Nucleus accumbens (tissue), 56 donors: ENCODE results near the gene CCDC144A.
"Not testable (repeated sequence)": the region's sequence is repeated elsewhere in the genome, so short reads cannot be mapped to it uniquely, and the experiment has no call there.

Experiments used
- DNase-seq, 56 donors: peaks; one replicate each; lab custom pipeline; 2025; lab: John Stamatoyannopoulos, UW

CCDC144A gene

GRCh38 chr17:16750515-16750914, 60.5 kb downstream of the CCDC144A start:
- DNase-seq = not testable (repeated sequence)

- DNase-seq = peak in 2 of 56 donors; percentile 2 to 10
These were observed 61.3 kb downstream of the CCDC144A start for GRCh38 chr17:16751224-16751923.

GRCh38 chr17:16751924-16752287, 61.9 kb downstream of the CCDC144A start:
- not testable (repeated sequence) for DNase-seq

DNA sequence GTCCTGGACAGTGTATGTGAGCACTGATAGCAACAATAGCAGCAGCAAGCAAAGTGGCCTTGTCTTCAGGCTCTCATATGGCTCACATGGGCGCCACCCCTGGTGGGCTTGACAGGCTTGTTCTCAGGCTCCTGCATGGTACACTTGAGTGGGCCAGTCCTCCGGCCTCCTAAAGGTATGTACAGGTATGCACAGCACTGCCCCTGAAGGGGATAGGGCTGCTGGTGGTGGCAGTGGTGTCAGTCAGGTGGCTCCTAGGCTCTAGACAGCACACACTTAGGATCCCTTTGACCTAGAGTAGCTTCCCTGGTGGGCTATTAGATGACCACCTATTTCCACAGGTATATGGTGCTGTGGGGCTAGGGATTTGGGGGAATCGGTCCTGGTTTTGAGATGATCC, 67.5 kb downstream of the CCDC144A start:
- not testable (repeated sequence) for DNase-seq

DNA sequence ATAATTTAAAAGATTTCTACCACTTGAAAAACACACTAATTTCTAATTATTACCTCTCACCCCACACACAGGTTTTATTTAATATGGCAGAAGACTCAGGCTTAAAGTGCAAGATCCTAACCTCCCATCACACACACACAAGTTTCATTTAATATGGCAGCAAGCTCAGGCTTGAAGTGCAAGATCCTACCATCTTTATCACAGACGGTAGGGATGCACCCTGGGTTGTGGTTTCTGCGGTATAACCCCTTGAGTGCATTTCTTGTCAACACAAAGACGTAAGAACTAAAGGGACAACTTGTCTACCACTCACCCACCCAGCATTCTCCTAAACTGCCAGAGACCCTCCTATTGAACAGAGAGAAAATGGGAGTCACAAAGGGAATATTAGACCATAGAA, 68.1 kb downstream of the CCDC144A start:
- not testable (repeated sequence) for DNase-seq

- not testable (repeated sequence) for DNase-seq
These were observed 78.5 kb downstream of the CCDC144A start for GRCh38 chr17:16768290-16769175.

DNA sequence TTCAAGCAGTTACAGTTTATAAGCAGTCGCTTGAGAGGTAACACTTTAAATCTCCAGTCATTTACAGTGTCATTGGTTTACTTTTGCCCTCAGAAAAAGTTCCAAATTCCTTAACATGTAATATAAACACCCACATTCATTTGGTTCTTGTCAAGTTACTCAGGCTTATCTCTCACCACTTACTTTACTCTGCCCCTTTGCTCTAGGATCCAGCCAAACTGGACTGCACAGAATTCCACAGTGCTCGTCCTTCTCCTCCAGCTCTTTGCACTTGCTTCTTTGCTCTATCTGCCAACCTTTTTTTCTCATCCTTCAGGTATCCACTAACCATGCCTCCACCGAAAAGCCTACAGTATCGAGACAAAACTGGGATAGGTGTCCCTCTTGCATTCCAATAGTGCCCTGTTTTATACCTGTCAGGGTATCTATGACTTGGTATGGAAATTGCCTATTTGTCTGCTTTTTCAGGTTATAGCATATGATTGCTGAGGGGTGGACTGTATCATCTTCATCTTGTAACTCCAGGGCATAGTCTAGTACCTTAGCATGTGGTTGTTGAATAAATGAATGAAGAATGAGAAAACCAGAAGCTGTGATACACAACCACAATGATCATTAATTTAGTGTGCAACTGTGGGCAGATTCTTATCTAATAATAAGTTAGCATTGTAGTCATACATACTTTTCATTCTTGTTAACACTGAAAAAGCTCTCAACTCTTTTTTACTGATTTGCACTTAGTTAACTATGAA, 82.5 kb downstream of the CCDC144A start:
- not testable (repeated sequence) for DNase-seq

DNA sequence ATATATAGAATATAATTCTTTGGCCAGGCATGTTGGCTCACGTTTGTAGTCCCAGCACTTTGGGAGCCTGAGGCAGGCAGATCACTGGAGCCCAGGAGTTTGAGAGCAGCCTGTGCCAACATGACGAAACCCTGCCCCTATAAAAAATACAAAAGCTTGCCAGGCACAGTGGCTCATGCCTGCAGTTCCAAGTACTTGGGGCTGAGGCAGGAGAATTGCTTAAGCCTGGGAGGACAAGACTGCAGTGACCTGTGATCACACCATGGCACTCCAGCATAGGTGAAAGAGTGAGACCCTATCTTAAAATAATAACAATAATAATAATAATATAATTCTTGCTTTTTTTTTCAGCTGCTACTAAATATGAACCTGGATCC, 83.1 kb downstream of the CCDC144A start:
- DNase-seq = not testable (repeated sequence)

- not testable (repeated sequence) for DNase-seq
These were observed 97.8 kb downstream of the CCDC144A start for GRCh38 chr17:16787851-16788250.

DNA sequence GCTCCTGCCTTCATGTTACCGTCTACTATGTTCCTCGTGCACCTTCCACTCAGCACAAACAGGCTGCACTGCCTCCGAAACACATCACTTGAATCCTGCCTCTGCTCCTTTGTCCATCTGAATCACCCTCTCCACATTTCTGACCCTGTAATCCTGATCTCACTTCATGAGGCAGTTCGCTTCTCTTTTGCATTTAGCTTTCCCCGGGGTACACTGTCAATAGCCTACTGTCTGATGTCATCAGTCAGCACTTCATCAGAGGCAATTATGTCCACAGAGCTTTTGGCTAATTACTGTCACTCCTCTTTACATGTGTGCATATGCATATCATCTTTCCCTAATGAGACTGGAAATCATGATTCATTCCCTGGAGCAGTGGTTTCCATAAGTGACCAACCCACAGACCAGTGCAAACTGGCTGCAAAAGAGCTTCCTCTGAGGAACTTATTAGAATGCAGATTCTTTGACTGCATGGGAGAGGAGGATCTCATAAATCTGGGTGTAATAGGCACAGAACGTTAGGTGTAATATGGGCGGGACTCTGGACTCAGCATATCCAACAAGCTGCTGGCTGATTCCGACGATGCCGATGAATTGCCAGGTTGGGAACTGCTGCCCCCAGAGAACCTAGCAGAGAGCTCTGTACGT, 99.0 kb downstream of the CCDC144A start:
- not testable (repeated sequence) for DNase-seq

GRCh38 chr17:16789622-16790021, 99.6 kb downstream of the CCDC144A start:
- DNase-seq = not testable (repeated sequence)

DNA sequence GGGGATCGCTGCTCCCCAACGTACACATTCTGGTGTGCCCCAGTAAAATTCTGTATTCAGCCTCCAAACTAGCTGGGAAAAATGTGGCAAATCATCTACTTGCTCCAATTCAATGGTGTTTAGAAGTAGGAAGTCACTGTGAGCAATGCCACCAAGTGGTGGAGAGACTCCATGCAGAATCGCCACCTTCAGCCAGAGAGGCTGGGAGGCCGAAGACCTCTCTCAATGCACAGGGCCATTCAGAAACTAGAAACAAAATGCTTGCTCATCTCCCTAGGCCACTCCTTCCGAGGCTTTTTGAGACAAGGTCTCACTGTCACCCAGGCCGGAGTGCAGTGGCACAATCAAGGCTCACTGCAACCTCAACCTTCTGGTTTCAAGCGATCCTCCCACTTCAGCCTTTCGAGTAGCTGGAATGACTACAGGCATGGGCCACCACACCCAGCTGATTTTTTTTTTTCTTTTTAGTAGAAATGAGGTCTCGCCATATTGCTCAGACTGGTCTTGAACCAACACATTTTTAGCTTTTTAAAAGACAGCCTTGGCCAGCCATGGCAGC, 100.4 kb downstream of the CCDC144A start:
- not testable (repeated sequence) for DNase-seq

- DNase-seq = not testable (repeated sequence)
These were observed 104.2 kb downstream of the CCDC144A start for GRCh38 chr17:16794215-16794614.

GRCh38 chr17:16795894-16796293, 105.9 kb downstream of the CCDC144A start:
- DNase-seq = not testable (repeated sequence)

GRCh38 chr17:16804851-16805250, 114.8 kb downstream of the CCDC144A start:
- not testable (repeated sequence) for DNase-seq

DNA sequence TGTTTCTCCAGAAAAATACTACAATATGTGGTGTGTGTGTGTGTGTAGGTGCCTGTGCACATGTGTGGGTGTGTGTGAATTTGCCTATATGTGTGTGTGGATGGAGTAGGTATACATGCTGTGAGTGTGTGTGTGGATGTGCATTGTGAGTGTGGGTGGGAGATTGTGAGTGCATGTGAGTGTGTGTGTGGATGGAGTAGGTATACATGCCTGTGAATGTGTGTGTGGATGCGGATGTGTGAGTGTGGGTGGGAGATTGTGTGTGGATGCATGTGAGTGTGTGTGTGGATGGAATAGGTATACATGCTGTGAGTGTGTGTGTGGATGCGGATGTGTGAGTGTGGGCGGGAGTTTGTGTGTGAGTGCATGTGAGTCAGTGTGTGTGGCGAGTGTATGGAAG, 116.6 kb downstream of the CCDC144A start:
- DNase-seq = peak in 1 of 56 donors; percentile 12

GRCh38 chr17:16807620-16808019, 117.6 kb downstream of the CCDC144A start:
- not testable (repeated sequence) for DNase-seq

DNA sequence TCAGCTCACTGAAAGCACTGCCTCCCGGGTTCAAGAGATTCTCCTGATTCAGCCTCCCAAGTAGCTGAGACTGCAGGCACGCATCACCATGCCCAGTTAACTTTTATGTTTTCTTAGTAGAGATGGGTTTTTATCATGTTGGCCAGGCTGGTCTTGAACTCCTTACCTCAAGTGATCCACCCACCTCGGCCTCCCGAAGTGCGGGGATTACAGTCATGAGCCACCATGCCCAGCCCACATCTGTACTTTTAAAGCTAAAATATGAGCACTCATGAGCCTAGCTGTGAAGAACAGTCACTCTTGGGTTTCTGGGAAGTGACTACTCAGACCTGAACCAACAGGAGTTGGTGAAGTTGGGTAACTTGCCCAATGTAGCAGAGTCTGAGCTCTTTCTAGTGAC, 120.2 kb downstream of the CCDC144A start:
- DNase-seq = not testable (repeated sequence)

DNA sequence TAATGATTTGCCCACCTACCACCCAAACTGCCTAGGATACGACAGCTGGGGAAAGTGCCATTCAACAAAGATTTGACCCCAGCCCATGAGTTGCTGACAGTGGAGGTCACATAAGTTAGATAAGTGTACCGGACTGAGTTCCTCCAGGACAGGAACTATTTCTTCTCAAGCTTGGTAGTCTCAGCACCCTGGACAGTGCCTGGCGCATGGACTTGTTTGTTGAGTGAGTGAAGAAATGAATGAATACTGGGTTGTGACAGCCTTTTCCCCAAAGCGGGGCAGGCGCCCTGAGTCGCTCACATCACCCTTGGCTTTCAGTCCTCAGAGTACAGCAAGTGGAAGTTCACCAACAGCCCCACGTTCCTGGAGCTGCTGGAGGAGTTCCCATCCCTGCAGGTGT, 122.1 kb downstream of the CCDC144A start:
- DNase-seq = not testable (repeated sequence)

- DNase-seq = no peak
These were observed 124.4 kb downstream of the CCDC144A start for GRCh38 chr17:16814439-16814838.
